ENCODE results near the gene C1QTNF5.

DNA sequence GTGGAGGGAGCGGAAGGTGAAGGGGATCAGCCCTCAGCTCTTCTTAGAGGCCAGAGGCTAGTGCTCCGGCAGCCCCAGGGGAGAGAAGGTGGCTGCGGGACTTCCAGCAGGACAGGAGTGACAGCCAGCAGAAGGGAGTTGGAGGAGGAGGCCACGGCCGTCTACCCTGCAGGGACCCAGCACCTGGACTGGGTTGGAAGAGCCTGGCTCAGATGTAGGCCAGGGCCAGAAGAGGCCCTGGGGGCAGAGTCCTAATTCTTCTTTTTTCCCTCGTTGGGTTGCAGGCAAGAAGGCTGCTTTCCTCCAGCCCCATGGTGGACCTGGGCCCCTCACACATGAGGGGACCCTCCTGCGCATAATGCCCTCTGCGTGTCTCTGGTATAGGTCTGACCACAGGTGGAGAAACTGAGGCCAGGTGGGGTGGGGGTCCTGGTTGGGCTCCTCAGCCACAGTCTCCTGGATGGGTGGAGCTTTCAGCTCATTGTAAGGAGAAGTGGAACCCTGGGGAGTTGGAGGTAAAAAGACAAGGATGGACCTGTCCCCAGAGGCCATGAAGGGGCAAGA is 21.5 kb downstream of the C1QTNF5 start:
- TF ChIP-seq, protein P1, sequence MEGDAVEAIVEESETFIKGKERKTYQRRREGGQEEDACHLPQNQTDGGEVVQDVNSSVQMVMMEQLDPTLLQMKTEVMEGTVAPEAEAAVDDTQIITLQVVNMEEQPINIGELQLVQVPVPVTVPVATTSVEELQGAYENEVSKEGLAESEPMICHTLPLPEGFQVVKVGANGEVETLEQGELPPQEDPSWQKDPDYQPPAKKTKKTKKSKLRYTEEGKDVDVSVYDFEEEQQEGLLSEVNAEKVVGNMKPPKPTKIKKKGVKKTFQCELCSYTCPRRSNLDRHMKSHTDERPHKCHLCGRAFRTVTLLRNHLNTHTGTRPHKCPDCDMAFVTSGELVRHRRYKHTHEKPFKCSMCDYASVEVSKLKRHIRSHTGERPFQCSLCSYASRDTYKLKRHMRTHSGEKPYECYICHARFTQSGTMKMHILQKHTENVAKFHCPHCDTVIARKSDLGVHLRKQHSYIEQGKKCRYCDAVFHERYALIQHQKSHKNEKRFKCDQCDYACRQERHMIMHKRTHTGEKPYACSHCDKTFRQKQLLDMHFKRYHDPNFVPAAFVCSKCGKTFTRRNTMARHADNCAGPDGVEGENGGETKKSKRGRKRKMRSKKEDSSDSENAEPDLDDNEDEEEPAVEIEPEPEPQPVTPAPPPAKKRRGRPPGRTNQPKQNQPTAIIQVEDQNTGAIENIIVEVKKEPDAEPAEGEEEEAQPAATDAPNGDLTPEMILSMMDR (IDR thresholded peaks at IDR 0.05): no peak
- no peak for TF ChIP-seq POLR2A (IDR thresholded peaks at IDR 0.05)
